Transverse colon (tissue), 4 donors: ENCODE data around the gene PDLIM3. TPM values are rescaled to one million over a fixed set of nuclear protein-coding genes. Genes with fewer than 3 reads are reported as not detected.
A peak's percentile ranks its signal among the peaks of the same experiment; 100 is the strongest.
"Not testable (repeated sequence)": the region's sequence is repeated elsewhere in the genome, so short reads cannot be mapped to it uniquely, and the experiment has no call there.

Source experiments
- DNase-seq: peaks from one replicate; pipeline ENCODE4 v3.0.0-alpha.2; 2019
- H3K27ac ChIP-seq, 4 donors: fragments of 200-600 bp; sonication (generic); 2 replicates each; pipeline ENCODE4 v1.5.1; 2016 to 2018; ENCODE audit warnings: inconsistent platforms in 4 of 4
- H3K27me3 ChIP-seq: fragments of 200-600 bp; sonication (generic); 2 replicates; pipeline ENCODE4 v1.5.1; 2017; ENCODE audit warnings: inconsistent platforms
- H3K36me3 ChIP-seq, 4 donors: fragments of 200-600 bp; sonication (generic); 2 replicates each; pipeline ENCODE4 v1.5.1; 2017 to 2019; ENCODE audit warnings: inconsistent platforms in 4 of 4
- H3K4me1 ChIP-seq, 4 donors: fragments of 200-600 bp; sonication (generic); 2 replicates each; pipeline ENCODE4 v1.5.1; 2017 to 2020; ENCODE audit warnings: inconsistent platforms in 4 of 4
- H3K4me3 ChIP-seq, 4 donors: fragments of 200-600 bp; sonication (generic); 1 replicate in 1 of 4; 2 replicates in 3 of 4; pipeline versions ENCODE4 v1.5.1 to v1.6.1; 2017 to 2019; ENCODE audit warnings: inconsistent platforms in 4 of 4
- H3K9me3 ChIP-seq, 2 donors: fragments of 200-600 bp; sonication (generic); 2 replicates each; pipeline ENCODE4 v1.5.1; 2017 to 2019; ENCODE audit warnings: inconsistent platforms in 2 of 2
- EP300 ChIP-seq: sonication (generic); formaldehyde crosslinking; IDR thresholded peaks from one replicate; pipeline ENCODE4 v1.6.1; 2017; ENCODE audit warnings: antibody characterized with exemption, low read depth
- POLR2A ChIP-seq: fragments of 450-650 bp; IDR thresholded peaks from one replicate; pipeline ENCODE4 v1.6.1; 2016; ENCODE audit warnings: antibody characterized with exemption, mild to moderate bottlenecking, moderate library complexity
- POLR2AphosphoS5 ChIP-seq, 3 donors: sonication (generic); formaldehyde crosslinking; IDR thresholded peaks; one replicate each; pipeline ENCODE4 v1.6.1; 2016; ENCODE audit warnings: antibody characterized with exemption in 3 of 3
- WGBS, 2 donors: methylation state at CpG; one replicate each; pipeline ENCODE4 v1.1.5; 2018; ENCODE audit warnings: low coverage in 1 of 2; 5-methylcytosine and 5-hydroxymethylcytosine counted together
- in situ Hi-C, 4 donors: fragments of 200-750 bp; cut with MboI; loops; one replicate each; pipeline versions ENCODE4 v1.15.0 to v1.15.1; 2017; ENCODE audit warnings: low sequenced_read_pairs in 3 of 4, low pct_ligation_motif_present in 1 of 4, low pct_unique_long_range_greater_than_20kb in 1 of 4
- intact Hi-C: fragments of 100-400 bp; cut with DNase I; formaldehyde crosslinking; loops from one replicate; pipeline ENCODE4 v1.15.1; 2023; ENCODE audit warnings: low total_unique reads
- total RNA-seq, 4 donors: library from RNA; depleted of rRNA; stranded (reverse); fragments of >200 nt; gene quantifications; one replicate each; pipeline ENCODE4 v1.1.0, GENCODE V29; 2016
- TF ChIP-seq, protein P1 (sequence below), 5 experiments: fragments of 200-600 bp in 3 of 5; fragments of 450-650 bp in 2 of 5; sonication (generic) in 3 of 5; IDR thresholded peaks; 1 replicate in 2 of 5; 2 replicates in 3 of 5; pipeline ENCODE4 v1.5.1; 2016 to 2017; ENCODE audit warnings: antibody characterized with exemption in 5 of 5, inconsistent platforms in 3 of 5, mild to moderate bottlenecking in 2 of 5, moderate library complexity in 1 of 5

Gene PDLIM3
- total RNA-seq, 4 donors from 2014 or later = 81.9 to 209 (median 115) TPM

DNA sequence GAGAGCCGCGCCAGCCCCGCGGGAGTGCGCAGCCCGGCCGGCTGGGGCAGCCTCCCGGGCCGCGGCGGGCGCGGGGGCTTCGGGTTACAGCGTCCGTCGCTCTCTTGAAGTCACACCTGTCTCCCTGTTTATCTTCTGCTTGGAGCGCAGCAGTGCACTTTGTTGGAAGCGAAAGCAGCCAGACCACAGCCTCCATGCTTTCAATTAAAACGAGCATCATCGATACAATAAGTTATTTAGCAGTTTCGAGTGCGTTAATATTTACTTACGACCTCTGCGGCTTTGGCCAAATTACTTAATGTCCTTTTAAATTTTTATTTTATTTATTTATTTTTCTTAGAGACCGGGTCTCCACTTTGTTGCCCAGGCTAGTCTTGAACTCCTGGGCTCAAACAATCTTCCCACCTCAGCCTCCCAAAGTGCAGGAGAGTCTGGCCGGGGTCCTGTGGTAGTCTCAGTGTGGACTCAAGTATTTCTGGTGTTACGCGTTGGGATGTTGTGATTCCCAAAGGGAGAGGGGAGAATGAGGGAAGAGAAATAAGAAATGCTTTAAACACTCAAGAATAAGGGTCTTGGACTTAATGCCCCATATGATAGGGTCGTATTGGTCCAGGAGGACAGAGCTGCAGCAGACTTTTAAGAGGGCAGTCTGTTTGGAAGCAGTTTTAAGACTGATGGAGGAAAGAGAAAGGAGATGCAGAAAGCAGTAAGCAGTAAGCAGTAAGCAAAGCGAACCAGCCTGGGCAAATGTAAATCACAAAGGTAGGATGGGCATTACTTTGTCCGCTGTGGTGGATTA, 504 bp upstream of the PDLIM3 start:
- DNase-seq = no peak
- 15 to 20% methylated on average over 12 to 19 of the region's 32 CpGs for WGBS, 2 donors
- peaks cover 68% of the 10 kb centered on the region for H3K27me3 ChIP-seq
- no peaks in the 10 kb centered on the region for H3K36me3 ChIP-seq
- H3K4me3 ChIP-seq = peak overlapping the region; percentile 8 to 71 (median 50)
- in situ Hi-C loops = no loop called here
- H3K9me3 ChIP-seq = no peaks in the 10 kb centered on the region
- peak overlapping the region; percentile 84 to 95 (median 90) for H3K27ac ChIP-seq
- peaks cover 3 to 18% (median 10%) of the 10 kb centered on the region in 4 donors for H3K4me1 ChIP-seq
- no peak for TF ChIP-seq POLR2AphosphoS5 (IDR thresholded peaks at IDR 0.05)
- TF ChIP-seq, protein P1, sequence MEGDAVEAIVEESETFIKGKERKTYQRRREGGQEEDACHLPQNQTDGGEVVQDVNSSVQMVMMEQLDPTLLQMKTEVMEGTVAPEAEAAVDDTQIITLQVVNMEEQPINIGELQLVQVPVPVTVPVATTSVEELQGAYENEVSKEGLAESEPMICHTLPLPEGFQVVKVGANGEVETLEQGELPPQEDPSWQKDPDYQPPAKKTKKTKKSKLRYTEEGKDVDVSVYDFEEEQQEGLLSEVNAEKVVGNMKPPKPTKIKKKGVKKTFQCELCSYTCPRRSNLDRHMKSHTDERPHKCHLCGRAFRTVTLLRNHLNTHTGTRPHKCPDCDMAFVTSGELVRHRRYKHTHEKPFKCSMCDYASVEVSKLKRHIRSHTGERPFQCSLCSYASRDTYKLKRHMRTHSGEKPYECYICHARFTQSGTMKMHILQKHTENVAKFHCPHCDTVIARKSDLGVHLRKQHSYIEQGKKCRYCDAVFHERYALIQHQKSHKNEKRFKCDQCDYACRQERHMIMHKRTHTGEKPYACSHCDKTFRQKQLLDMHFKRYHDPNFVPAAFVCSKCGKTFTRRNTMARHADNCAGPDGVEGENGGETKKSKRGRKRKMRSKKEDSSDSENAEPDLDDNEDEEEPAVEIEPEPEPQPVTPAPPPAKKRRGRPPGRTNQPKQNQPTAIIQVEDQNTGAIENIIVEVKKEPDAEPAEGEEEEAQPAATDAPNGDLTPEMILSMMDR (IDR thresholded peaks at IDR 0.05) = no peak
- TF ChIP-seq EP300 = no peak
- TF ChIP-seq POLR2A = no peak
- intact Hi-C loops = loop anchor here (10.0 kb wide), 1 partner anchor 59 kb away; no protein-coding TSS in a partner anchor

DNA sequence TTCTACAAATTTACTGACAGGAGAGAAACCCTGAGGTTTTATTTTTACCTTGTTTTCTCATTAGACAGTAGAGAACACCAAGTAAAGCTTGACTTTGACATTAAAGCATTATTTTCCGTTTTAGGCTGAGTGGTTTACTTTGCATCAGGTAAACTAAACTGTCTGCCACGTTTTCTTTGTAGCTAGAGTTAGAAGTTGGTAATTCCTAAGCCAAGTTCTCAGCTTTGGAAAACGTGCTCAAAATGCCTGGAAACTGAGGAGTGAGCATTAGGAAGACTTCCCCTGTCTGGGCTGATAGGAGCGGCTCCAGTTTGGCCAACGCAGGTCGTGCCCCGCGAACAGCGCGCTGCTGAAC, 819 bp downstream of the PDLIM3 start:
- H3K4me3 ChIP-seq = peak overlapping the region; percentile 41 to 82 (median 64)
- peaks cover 67% of the 10 kb centered on the region for H3K27me3 ChIP-seq
- DNase-seq = no peak
- in situ Hi-C loops (no loop called here), intact Hi-C loops (loop anchor here (10.0 kb wide), 1 partner anchor 60 kb away; no protein-coding TSS in a partner anchor)
- no peaks in the 10 kb centered on the region for H3K36me3 ChIP-seq
- WGBS, 2 donors = 0 to 12% methylated on average over 3 to 10 of the region's 10 CpGs
- H3K4me1 ChIP-seq = peaks cover 3 to 15% (median 10%) of the 10 kb centered on the region in 4 donors
- TF ChIP-seq POLR2A (no peak), POLR2AphosphoS5 (IDR thresholded peaks at IDR 0.05) (no peak), EP300 (no peak)
- TF ChIP-seq, protein P1 (IDR thresholded peaks at IDR 0.05) = no peak
- H3K9me3 ChIP-seq = no peaks in the 10 kb centered on the region
- H3K27ac ChIP-seq = peak overlapping the region; percentile 84 to 95 (median 90)

DNA sequence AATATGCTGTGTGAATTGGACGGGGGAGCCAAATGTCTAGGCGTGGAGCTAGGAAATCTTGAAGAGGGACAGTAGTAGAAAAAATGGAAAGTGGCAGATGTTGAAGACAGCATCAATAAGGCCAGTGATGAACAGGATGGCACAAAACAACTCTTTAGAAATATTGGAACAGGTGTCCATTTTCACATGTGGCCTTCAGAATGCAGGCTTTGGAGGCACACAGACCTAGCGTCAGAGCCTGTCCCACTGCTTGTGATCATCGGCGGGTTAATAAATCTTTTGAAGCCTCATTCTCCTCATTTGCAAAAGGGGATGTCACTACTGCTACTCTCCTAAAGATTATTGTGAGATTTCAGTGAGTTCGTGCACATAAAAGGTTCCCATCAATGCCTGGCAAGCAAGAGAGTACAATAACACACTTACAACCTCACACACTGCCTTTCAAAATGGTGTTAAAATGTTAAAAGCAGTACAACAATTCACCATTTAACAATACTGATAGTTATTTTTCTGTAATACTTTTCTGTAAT, 2.4 kb downstream of the PDLIM3 start:
- Histone ChIP-seq H3K36me3 (no peaks in the 10 kb centered on the region), H3K27ac (peak overlapping the region; percentile 58 to 95 (median 90)), H3K9me3 (no peaks in the 10 kb centered on the region), H3K27me3 (peaks cover 70% of the 10 kb centered on the region), H3K4me1 (peaks cover 3 to 15% (median 10%) of the 10 kb centered on the region in 4 donors), H3K4me3 (peak overlapping the region in 1 of 4 donors; percentile 71)
- TF ChIP-seq POLR2AphosphoS5 (IDR thresholded peaks at IDR 0.05) = no peak
- no peak for TF ChIP-seq POLR2A
- TF ChIP-seq, protein P1 (IDR thresholded peaks at IDR 0.05) = no peak
- no peak for TF ChIP-seq EP300
- in situ Hi-C loops = no loop called here
- DNase-seq = no peak
- WGBS, 2 donors = 68 to 71% methylated on average over 5 to 6 of the region's 6 CpGs
- intact Hi-C loops = loop anchor here (10.0 kb wide), 1 partner anchor 62 kb away; no protein-coding TSS in a partner anchor

DNA sequence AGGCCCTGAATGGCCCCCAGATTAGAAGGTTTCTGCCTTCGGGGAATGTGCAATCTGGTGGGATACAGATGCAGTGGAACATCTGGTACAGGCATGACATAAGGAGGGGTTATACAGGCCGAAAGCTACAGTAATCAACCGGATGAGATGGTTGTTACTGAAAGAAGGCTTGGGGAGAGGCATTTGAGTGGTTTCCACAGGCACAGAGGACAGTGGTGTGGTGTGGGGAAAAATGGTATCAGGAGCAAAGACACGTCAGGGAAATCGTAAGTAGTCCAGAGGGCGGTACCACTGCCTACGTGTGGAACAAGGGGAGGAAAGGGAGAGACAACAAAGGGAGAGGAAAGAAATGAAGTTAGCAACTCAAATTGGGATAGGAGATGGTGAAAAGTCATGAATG, 3.0 kb downstream of the PDLIM3 start:
- intact Hi-C loops (loop anchor here (10.0 kb wide), 1 partner anchor 63 kb away; no protein-coding TSS in a partner anchor), in situ Hi-C loops (no loop called here)
- no peak for TF ChIP-seq POLR2A
- peak in 1 of 3 donors; percentile 25 for TF ChIP-seq POLR2AphosphoS5 (IDR thresholded peaks at IDR 0.05)
- H3K27me3 ChIP-seq = peaks cover 64% of the 10 kb centered on the region
- peak overlapping the region in 1 of 4 donors; percentile 71 for H3K4me3 ChIP-seq
- H3K36me3 ChIP-seq = no peaks in the 10 kb centered on the region
- peaks cover 3 to 15% (median 10%) of the 10 kb centered on the region in 4 donors for H3K4me1 ChIP-seq
- DNase-seq = no peak
- 62 to 78% methylated on average over 5 to 7 of the region's 7 CpGs for WGBS, 2 donors
- H3K27ac ChIP-seq = peak overlapping the region; percentile 58 to 95 (median 90)
- no peaks in the 10 kb centered on the region for H3K9me3 ChIP-seq

DNA sequence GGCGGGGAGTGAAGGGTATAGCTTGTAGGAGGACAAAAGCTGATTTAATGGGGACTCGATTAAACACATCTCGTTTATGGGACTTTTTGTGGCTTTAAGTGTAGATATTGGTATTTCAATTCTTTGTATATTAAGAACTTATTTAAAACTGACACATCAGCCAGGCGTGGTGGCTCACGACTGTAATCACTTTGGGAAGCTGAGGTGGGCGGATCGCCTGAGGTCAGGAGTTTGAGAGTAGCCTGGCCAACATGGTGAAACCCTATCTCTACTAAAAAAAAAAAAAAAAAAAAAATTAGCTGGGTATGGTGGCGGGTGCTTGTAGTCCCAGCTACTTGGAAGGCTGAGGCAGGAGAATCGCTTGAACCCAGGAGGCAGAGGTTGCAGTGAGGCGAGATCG, 3.7 kb downstream of the PDLIM3 start:
- H3K36me3 ChIP-seq, DNase-seq, in situ Hi-C loops, H3K4me3 ChIP-seq, H3K9me3 ChIP-seq: not testable (repeated sequence)
- H3K4me1 ChIP-seq = peaks cover 3 to 15% (median 10%) of the 10 kb centered on the region in 4 donors
- intact Hi-C loops = loop anchor here (10.0 kb wide), 1 partner anchor 63 kb away; no protein-coding TSS in a partner anchor
- WGBS, 2 donors = 86 to 90% methylated on average over 10 to 11 of the region's 11 CpGs
- peaks cover 61% of the 10 kb centered on the region for H3K27me3 ChIP-seq
- peak overlapping the region; percentile 58 to 95 (median 90) for H3K27ac ChIP-seq
